CD4-positive, alpha-beta T cell treated with Interleukin-2 at 100 ng/mL for 4 hours (primary cell): ENCODE measurements around the gene TMTC4.
"Not testable (repeated sequence)": the region's sequence is repeated elsewhere in the genome, so short reads cannot be mapped to it uniquely, and the experiment has no call there.

Source experiments
- DNase-seq: peaks from one replicate; pipeline ENCODE4 v3.0.0-alpha.2; 2020; ENCODE audit warnings: low spot score

The TMTC4 gene

DNA sequence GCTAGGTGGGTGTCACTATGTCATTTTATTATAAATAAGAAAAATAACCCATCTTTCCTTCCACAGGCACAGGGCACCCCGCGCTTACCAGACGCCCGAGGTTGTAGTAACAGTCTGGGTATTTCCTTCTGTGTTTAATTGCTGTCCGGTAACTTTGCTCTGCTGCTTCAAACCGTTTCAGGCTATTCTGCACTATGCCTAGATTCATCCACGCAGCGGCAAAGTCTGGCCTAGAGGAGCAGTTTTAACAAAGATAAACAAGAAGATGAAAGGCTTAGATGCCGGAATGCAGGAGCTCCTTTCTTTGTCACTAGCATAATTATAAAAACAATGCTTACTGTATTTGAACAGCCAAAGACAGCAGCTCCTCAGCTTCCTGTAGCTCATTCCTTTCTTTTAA, 49.1 kb downstream of the TMTC4 start:
- no peak for DNase-seq

- no peak for DNase-seq
Measured at GRCh38 chr13:100620792-100621191, 53.8 kb downstream of the TMTC4 start.

DNA sequence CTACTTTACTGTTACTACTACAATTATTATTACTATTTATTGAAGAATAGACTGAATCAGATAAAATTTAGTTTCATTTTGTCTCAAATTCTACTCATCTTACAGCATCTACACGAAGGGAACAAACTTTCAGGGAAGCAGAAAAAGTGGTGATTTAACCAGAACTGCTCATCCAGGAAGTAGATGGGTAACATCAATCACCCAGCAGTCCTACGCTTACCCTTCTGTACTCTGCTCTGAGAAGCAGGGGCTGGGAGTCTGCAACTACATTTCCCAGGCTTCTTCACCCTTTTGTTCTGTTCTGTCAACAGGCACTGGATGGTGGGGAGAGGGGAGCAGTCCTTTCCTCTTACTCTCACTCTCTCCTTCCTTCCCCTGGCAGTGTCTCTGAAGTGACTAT, 54.7 kb downstream of the TMTC4 start:
- DNase-seq: no peak

GRCh38 chr13:100618897-100619296, 55.7 kb downstream of the TMTC4 start:
- DNase-seq: not testable (repeated sequence)

DNA sequence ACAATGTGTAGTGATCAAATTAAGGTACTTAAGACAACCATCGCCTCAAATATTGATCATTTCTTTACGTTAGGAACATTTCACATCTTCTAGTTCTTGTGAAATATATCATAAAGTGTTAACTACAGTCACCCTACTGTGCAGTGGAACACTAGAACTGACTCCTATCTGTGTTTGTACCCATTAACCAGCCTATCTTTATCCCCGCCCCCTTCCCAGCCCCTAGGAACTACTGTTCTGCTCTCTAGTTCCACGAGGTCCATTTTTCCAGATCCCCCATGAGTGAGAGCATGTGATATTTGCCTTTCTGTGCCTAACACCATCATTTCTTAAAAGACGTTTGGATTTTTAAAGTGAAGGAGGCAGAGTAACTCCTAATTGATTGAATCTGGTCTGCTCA, 61.6 kb downstream of the TMTC4 start:
- DNase-seq: no peak

- peak; percentile 26 for DNase-seq
Measured at GRCh38 chr13:100611678-100612492, 62.7 kb downstream of the TMTC4 start.

DNA sequence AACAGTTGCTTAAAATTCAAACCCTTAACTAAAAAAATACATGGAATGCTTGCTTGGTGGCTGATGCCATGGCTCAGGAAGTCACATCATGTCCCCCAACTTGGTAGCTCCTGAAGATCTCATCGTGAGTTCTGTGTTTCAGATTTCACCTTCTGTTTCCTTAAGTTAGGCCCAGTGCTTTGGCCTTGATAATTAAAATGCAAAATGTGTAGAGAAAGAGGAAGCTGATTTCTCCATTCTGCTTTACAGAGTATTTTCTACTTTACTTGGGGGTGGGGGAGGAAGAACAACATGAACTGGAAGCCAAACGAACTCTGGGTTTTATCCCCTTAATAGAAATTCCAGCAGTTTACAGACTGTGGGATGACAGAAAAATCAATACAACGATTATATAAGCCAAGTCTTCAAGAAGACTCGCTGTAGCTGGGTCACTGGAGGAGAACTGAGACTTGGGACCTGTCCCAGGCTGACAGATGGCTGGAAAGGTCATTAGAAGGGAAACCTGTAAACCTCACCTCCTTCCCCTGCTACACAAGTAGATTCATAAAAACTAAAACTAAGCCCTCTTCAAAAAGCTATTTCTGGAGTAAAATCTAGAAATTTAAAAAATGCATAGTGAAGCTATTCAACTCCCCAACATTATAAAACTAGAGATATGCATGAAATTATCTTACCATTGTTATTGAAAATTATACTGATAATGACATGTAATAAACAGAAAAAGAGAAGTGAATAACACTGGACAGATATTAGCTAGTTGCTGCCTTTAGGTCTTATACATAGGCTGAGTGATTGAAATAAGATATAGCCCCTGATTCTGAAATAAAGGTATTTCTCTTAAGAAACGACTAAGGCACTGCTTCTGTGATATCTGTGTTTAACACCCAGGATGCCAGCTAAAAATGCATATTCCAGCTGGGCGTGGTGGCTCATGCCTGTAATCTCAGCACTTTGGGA, 63.9 kb downstream of the TMTC4 start:
- DNase-seq: no peak

DNA sequence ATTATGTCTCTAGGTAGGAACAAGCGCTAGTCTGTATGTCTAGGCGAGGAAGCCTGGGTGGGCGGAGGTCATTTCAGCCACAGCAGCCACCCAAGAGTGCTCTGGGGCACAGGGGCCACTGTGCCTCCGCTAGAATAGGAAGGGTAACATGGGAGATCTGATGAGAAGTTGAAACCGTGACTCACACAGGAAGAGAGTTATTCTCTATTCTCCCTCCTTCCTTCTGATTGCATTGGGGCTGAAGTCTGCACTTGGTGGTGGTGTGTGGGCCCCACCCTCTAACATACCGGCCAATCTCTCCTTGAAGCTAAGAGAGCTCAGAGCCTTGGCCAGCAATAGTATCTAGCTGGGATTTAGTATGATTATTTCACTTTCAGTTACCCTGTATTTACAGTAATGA, 65.7 kb downstream of the TMTC4 start:
- peak; percentile 38 for DNase-seq

DNA sequence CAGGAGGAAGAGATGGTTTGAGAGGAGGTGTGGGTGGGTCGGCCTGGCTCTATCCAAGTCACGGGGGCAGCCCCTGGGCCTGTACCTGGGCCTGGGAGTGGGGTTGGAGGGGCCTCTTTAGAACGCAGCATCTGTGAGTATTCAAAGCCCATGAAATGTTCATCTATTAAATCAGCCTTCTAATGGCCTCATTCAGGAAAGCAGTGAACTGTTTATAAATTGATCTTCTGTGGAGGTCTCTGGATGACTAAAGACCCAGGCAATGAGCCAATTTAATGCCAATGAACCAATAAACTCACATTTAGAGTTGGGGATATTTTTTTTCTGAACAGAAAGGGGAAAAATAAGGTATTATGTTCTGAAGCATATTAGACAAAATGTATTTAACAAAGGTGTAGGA, 66.1 kb downstream of the TMTC4 start:
- no peak for DNase-seq

DNA sequence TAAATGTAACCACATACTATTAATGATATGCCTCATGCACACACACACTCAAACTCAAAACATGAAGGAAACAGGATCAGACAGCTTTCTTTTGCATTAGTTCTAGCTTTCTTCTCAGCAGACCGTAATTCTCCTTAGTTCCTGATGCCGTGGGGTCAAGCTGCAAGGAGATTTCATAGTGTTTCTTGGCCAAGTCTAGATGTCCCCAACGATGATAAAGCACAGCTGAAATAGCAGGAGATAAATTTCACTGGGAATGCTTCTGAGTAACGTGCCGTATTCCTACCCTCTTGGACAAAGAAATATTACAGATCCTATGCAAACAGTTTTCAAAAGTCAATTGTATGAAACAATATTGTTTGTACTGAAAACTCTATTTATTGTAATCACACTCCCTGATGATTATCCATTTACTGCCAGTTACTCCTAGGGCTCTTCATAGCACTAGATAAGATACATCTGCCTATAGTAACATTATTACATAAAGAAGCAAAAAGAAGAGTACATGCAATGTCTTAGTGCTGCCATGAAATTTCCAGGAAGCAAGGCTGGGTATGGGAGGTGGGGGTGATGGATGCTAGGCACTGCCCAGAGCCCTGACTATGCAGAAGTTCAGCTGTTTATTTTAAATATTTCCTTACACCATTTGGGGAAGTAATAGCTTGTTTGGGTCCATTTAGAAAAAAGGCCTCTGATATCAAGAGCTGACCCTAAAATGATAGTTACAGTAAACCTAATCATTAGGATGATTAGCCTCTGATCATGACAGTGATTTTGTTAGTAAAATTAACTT, 69.5 kb downstream of the TMTC4 start:
- DNase-seq: no peak

DNA sequence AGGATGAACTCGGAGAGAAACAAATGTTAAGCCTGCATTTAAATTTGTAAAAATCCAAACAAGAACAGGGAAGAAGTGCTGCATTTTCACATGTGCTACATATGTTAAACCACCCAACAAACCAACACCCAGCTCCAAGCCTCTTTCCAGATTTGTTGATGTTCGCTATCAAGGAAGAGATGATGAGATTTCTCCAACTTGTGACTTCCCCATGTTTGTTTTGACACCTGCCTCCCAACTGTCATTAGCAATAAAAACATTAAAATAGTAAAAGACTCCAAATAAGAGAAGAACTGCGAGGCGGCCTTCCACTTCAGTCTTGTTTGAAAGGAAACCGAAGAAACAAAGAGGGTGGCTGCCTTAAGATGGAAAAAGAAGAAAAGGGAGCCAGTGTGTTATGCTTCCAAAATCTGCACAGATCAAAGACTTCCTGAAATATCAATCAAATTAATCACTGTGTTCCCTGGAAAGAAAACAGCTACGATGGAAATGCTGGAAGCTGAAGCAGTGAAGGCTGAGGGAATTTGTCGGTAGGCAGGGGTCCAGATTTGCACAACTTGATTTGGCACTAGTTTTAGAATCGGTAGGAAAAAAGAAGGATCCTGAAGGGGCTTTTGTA, 72.0 kb downstream of the TMTC4 start:
- no peak for DNase-seq

- DNase-seq: no peak
Measured at GRCh38 chr13:100601716-100602115, 72.9 kb downstream of the TMTC4 start.

DNA sequence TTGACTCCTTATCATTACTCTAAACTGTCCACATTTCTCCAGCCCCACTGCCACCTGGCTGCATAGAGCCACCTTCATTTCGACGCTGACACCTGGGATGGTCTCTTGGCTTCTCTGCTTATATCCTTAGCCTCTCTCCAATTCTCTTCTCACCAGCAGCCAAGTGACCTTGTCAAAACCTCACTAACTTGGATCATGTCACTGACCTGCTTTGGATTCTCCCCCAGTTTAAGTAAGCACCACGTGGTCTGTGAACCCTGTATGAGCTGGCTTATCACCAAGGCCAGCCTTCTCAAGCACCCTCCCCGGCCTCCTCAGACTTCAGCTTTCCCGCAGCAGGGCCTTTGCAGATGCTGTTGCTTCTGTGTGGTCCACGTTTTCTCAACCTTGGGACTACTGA, 73.7 kb downstream of the TMTC4 start:
- no peak for DNase-seq

DNA sequence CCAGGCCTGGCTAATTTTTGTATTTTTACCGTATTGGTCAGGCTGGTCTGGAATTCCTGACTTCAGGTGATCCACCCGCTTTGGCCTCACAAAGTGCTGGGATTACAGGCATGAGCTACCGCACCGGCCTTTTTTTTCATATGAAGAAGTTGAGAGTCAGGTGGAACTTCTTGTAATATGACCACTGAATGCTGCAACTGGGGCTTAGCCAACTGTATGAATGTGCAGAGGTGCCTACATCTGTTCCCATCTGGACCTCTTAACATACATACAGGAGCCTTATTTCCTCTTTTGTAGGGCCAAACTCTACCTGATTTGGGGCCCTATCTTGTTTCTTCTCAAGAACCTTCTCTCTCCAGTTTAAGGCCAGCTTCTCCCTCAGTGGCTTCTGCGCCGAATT, 74.1 kb downstream of the TMTC4 start:
- DNase-seq: no peak

DNA sequence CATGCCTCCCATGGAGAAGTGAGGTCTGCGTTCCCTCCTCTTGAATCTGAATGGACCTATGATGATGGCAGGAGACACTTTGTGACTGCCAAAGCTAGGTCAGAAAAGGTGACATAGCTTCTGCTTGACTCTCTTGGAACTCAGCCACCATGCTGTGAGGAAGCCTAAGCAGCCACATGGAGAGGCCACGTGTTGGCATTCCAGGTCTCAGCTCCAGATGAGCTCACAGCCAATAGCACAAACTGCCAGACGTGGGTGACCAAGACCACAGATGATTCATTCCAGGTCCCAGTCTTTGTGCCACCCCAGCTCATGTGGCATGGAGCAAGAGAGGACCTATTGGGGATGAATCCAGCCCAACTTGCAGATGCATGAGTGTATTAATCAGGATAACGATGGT, 77.3 kb downstream of the TMTC4 start:
- no peak for DNase-seq

DNA sequence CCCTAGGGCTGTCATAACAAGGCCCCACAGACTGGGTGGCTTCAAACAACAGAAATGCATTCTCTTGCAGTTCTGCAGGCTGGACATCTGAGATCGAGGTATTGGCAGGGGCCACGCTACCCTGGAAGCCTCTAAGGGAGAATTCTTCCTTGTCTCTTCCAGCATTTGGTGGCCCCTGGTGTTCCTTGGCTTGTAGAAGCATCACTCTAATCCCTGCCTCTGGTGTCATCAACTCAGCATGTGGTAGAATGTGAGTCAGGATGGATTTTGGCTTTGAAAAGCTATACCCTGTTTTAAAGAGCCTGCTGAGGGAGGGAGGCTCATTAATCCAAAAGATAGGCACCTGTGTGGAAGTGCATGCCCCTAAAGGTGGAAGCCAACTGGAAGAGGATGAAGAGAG, 78.1 kb downstream of the TMTC4 start:
- no peak for DNase-seq

GRCh38 chr13:100594731-100595130, 79.9 kb downstream of the TMTC4 start:
- no peak for DNase-seq

DNA sequence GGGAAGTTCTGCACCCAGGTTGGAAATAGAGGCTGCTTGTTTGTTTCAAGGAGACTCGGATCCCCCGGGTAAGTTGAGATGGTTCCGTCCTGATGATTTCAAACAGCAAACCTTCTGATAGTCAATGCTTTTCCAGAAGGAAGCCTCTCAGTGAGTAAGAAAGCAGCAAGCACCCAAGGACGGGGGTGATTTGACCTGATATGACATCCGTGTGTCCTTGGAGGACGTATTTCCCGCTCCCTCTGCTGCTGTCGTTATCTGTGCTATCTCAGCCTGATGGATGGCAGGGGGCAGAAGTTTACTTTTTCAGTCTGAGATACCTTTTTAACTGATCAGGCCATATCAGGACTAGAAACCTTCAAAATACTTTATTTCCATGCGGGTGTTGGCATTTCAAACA, 80.3 kb downstream of the TMTC4 start:
- no peak for DNase-seq

- no peak for DNase-seq
Measured at GRCh38 chr13:100589178-100589725, 85.3 kb downstream of the TMTC4 start.

- peak; percentile 87 for DNase-seq
Measured at GRCh38 chr13:100588331-100589177, 86.0 kb downstream of the TMTC4 start, which contains the start of gene GGACT. Gene GGACT (minus strand): TSS chr13:100588789. CDS start chr13:100532591, 56,198 bp downstream.
